Lower lobe of right lung (tissue), 2 donors: ENCODE measurements around the gene MAPK8IP1. TPM values are rescaled to one million over a fixed set of nuclear protein-coding genes. Genes with fewer than 3 reads are reported as not detected.

Experiments
- ATAC-seq, 2 donors: fragments of 200-7000 bp; cut with Tn5 transposase; one replicate each; pipeline ENCODE4 v1.9.1; 2020 to 2022; ENCODE audit warnings: mild to moderate bottlenecking in 2 of 2, moderate library complexity in 2 of 2
- DNase-seq: peaks from one replicate; pipeline ENCODE4 v3.0.0-alpha.2; 2020
- H3K27ac ChIP-seq: fragments of 200-600 bp; one replicate; pipeline ENCODE4 v1.8.0; 2022
- H3K27me3 ChIP-seq: fragments of 200-600 bp; one replicate; pipeline ENCODE4 v1.8.0; 2022; ENCODE audit warnings: low read depth
- H3K36me3 ChIP-seq: fragments of 200-600 bp; one replicate; pipeline ENCODE4 v1.8.0; 2022; ENCODE audit warnings: mild to moderate bottlenecking
- H3K4me1 ChIP-seq: fragments of 200-600 bp; one replicate; pipeline ENCODE4 v1.8.0; 2022
- H3K4me3 ChIP-seq: fragments of 200-600 bp; one replicate; pipeline ENCODE4 v1.8.0; 2022; ENCODE audit warnings: mild to moderate bottlenecking
- H3K9me3 ChIP-seq: fragments of 200-600 bp; one replicate; pipeline ENCODE4 v1.8.0; 2022
- CTCF ChIP-seq: fragments of 200-600 bp; IDR thresholded peaks from one replicate; pipeline ENCODE4 v1.8.0; 2022; ENCODE audit warnings: antibody characterized with exemption, mild to moderate bottlenecking
- intact Hi-C: fragments of 100-400 bp; cut with DNase I; formaldehyde crosslinking; loops from one replicate; pipeline ENCODE4 v1.11.0; 2022
- total RNA-seq: library from RNA; stranded (reverse); fragmentation: NEBNext Ultra II Directional; extraction: Animal tissue kit (Norgen Biotek cat#: 25700); gene quantifications from one replicate; pipeline ENCODE4 v1.2.1, GENCODE V29; 2021
- donor health status: DM: no; HTN: yes; CAD: no; lungs with severe emphysema.

The MAPK8IP1 gene
- total RNA-seq, 1 donor from 2014 or later: 7.3 TPM

GRCh38 chr11:45920531-45921477, 35.4 kb downstream of the MAPK8IP1 start:
- ATAC-seq: no peak
- TF ChIP-seq CTCF: no peak
- H3K27ac ChIP-seq: peak overlapping the region; percentile 77
- H3K9me3 ChIP-seq: no peaks in the 10 kb centered on the region
- H3K4me1 ChIP-seq: peaks cover 52% of the 10 kb centered on the region
- H3K27me3 ChIP-seq: peaks cover 23% of the 10 kb centered on the region
- peak; percentile 24 for DNase-seq
- H3K36me3 ChIP-seq: peaks cover 4% of the 10 kb centered on the region
- H3K4me3 ChIP-seq: no peak overlapping the region
- intact Hi-C loops: no loop called here

- intact Hi-C loops: no loop called here
- Histone ChIP-seq H3K27ac (peak overlapping the region; percentile 77), H3K4me3 (peak overlapping the region; percentile 52), H3K27me3 (peaks cover 26% of the 10 kb centered on the region), H3K4me1 (peaks cover 42% of the 10 kb centered on the region), H3K36me3 (no peaks in the 10 kb centered on the region), H3K9me3 (no peaks in the 10 kb centered on the region)
- ATAC-seq: peak; percentile 64 to 73
- DNase-seq: peak; percentile 87
- TF ChIP-seq CTCF: no peak
Measured at GRCh38 chr11:45921561-45922424, 36.3 kb downstream of the MAPK8IP1 start.

- DNase-seq: peak; percentile 85
Measured at GRCh38 chr11:45922425-45923082, 37.1 kb downstream of the MAPK8IP1 start, which contains the start of gene LARGE2. LARGE2 (plus strand) TSS chr11:45922656; CDS start chr11:45922883, 227 bp downstream.

GRCh38 chr11:45924036-45924915, 38.8 kb downstream of the MAPK8IP1 start:
- intact Hi-C loops: no loop called here
- ATAC-seq: no peak
- Histone ChIP-seq H3K36me3 (no peaks in the 10 kb centered on the region), H3K4me1 (peaks cover 29% of the 10 kb centered on the region), H3K4me3 (no peak overlapping the region), H3K27me3 (peaks cover 26% of the 10 kb centered on the region), H3K27ac (no peak overlapping the region), H3K9me3 (no peaks in the 10 kb centered on the region)
- TF ChIP-seq CTCF: no peak
- DNase-seq: no peak

More at GRCh38 chr11:45922425-45923082, 37.1 kb downstream of the MAPK8IP1 start, which contains the start of gene LARGE2:
- peaks cover 36% of the 10 kb centered on the region for H3K4me1 ChIP-seq
- H3K9me3 ChIP-seq: no peaks in the 10 kb centered on the region
- H3K36me3 ChIP-seq: no peaks in the 10 kb centered on the region
- intact Hi-C loops: no loop called here
- ATAC-seq: peak; percentile 71 to 73
- peak within 1 kb of the TSS; percentile 77 for H3K27ac ChIP-seq
- peaks cover 26% of the 10 kb centered on the region for H3K27me3 ChIP-seq
- H3K4me3 ChIP-seq: peak within 1 kb of the TSS; percentile 52
- no peak for TF ChIP-seq CTCF
